MM.1S (cell line): ENCODE results near the gene MAP3K13.

Source experiments
- DNase-seq: peaks from one replicate; pipeline ENCODE4 v3.0.0-alpha.2; 2015
- H2AFZ ChIP-seq: fragments of 300-600 bp; sonication (generic); 2 replicates; pipeline ENCODE4 v1.6.0; 2016; ENCODE audit warnings: antibody characterized with exemption, low read length
- H3F3A ChIP-seq: fragments of 300-600 bp; sonication (generic); 2 replicates; pipeline ENCODE4 v1.6.1; 2016; ENCODE audit warnings: mild to moderate bottlenecking, antibody characterized with exemption, low read length, moderate library complexity, mixed read lengths; ENCODE audit not compliant: insufficient read depth
- H3K27ac ChIP-seq: fragments of 300-600 bp; sonication (generic); 2 replicates; pipeline ENCODE4 v1.5.1; 2016; ENCODE audit warnings: mild to moderate bottlenecking, low read length
- H3K27me3 ChIP-seq: fragments of 300-600 bp; sonication (generic); replicated peaks from 2 replicates; pipeline ENCODE4 v1.6.0; 2016; ENCODE audit warnings: low read length; ENCODE audit not compliant: insufficient read depth
- H3K36me3 ChIP-seq: fragments of 300-600 bp; sonication (generic); replicated peaks from 2 replicates; pipeline ENCODE4 v1.6.1; 2016; ENCODE audit warnings: mild to moderate bottlenecking, low read length, mixed read lengths; ENCODE audit not compliant: insufficient read depth
- H3K4me1 ChIP-seq: fragments of 300-600 bp; sonication (generic); 2 replicates; pipeline ENCODE4 v1.6.1; 2016; ENCODE audit warnings: low read length, mixed read lengths
- H3K4me2 ChIP-seq: fragments of 300-600 bp; sonication (generic); 2 replicates; pipeline ENCODE4 v1.6.0; 2016; ENCODE audit warnings: low read depth, low read length
- H3K4me3 ChIP-seq: fragments of 300-600 bp; sonication (generic); 2 replicates; pipeline ENCODE4 v1.5.1; 2016; ENCODE audit warnings: low read length, mixed read lengths
- H3K79me2 ChIP-seq: fragments of 300-600 bp; sonication (generic); 2 replicates; pipeline ENCODE4 v1.6.1; 2016; ENCODE audit warnings: mixed run types, low read length, mixed read lengths
- H3K9ac ChIP-seq: fragments of 300-600 bp; sonication (generic); 2 replicates; pipeline ENCODE4 v1.6.1; 2016; ENCODE audit warnings: low read length, mixed read lengths
- H3K9me2 ChIP-seq: fragments of 300-600 bp; sonication (generic); replicated peaks from 2 replicates; pipeline ENCODE4 v1.6.1; 2016; ENCODE audit warnings: mild to moderate bottlenecking, low read length, mixed read lengths; ENCODE audit not compliant: insufficient read depth
- H3K9me3 ChIP-seq: fragments of 300-600 bp; sonication (generic); replicated peaks from 2 replicates; pipeline ENCODE4 v1.6.1; 2016; ENCODE audit warnings: mild to moderate bottlenecking, low read length, mixed read lengths; ENCODE audit not compliant: insufficient read depth
- H4K20me1 ChIP-seq: fragments of 300-600 bp; sonication (generic); 2 replicates; pipeline ENCODE4 v1.6.1; 2016; ENCODE audit warnings: mild to moderate bottlenecking, low read length, moderate library complexity, mixed read lengths; ENCODE audit not compliant: insufficient read depth
- EZH2 ChIP-seq: fragments of 300-600 bp; sonication (generic); optimal IDR thresholded peaks from 2 replicates; pipeline ENCODE3; 2017; ENCODE audit warnings: low read depth, mild to moderate bottlenecking, antibody characterized with exemption, low read length, mixed read lengths
- EZH2phosphoT487 ChIP-seq: fragments of 300-600 bp; sonication (generic); IDR thresholded peaks from 2 replicates; pipeline ENCODE4 v1.6.1; 2018; ENCODE audit warnings: antibody characterized with exemption, low read length
- TF ChIP-seq, protein P1 (sequence below): fragments of 300-600 bp; sonication (generic); IDR thresholded peaks from 2 replicates; pipeline ENCODE4 v1.5.1; 2016; ENCODE audit warnings: antibody characterized with exemption, low read length, mixed read lengths

MAP3K13 gene

DNA sequence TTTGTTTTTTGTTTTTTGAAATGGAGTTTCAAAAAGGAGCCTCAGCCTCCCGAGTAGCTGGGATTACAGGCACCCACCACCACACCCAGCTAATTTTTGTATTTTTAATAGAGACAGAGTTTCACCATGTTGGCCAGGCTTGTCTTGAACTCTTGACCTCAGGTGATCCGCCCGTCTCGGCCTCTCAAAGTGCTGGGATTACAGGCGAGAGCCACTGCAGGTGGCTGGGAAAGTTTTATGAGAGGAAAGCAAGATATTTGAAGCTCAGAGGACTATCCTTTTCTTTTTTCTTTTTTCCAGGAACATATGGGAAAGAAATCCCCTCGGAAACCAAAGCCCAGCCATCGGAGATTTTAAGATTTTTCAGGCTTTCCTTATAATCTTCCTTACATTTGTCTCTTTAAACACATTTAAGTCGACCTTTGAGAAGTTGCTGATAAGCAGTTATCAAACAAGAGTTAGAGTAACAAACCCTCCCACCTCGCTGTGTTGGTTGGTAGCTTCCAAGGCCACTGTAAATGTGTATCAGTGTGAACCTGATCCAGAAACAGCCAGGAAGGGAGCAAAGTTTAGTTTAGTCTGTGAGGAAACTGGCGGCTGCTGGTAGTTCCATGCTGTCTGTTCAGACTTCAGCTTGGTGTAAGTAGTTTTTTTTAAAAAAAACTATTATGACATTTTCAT lies 34.5 kb upstream of the MAP3K13 start:
- H2AFZ ChIP-seq = no peak overlapping the region
- H3F3A ChIP-seq = peaks cover 13% of the 10 kb centered on the region
- H3K9me3 ChIP-seq = no peaks in the 10 kb centered on the region
- no peak for DNase-seq
- peaks cover 18% of the 10 kb centered on the region for H3K4me1 ChIP-seq
- no peaks in the 10 kb centered on the region for H3K79me2 ChIP-seq
- no peaks in the 10 kb centered on the region for H3K36me3 ChIP-seq
- H3K27ac ChIP-seq = no peak overlapping the region
- no peak overlapping the region for H3K4me3 ChIP-seq
- H4K20me1 ChIP-seq = no peaks in the 10 kb centered on the region
- no peak overlapping the region for H3K4me2 ChIP-seq
- H3K9me2 ChIP-seq = no peaks in the 10 kb centered on the region
- no peak overlapping the region for H3K9ac ChIP-seq
- TF ChIP-seq, protein P1, sequence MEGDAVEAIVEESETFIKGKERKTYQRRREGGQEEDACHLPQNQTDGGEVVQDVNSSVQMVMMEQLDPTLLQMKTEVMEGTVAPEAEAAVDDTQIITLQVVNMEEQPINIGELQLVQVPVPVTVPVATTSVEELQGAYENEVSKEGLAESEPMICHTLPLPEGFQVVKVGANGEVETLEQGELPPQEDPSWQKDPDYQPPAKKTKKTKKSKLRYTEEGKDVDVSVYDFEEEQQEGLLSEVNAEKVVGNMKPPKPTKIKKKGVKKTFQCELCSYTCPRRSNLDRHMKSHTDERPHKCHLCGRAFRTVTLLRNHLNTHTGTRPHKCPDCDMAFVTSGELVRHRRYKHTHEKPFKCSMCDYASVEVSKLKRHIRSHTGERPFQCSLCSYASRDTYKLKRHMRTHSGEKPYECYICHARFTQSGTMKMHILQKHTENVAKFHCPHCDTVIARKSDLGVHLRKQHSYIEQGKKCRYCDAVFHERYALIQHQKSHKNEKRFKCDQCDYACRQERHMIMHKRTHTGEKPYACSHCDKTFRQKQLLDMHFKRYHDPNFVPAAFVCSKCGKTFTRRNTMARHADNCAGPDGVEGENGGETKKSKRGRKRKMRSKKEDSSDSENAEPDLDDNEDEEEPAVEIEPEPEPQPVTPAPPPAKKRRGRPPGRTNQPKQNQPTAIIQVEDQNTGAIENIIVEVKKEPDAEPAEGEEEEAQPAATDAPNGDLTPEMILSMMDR = no peak
- TF ChIP-seq EZH2 (no peak), EZH2phosphoT487 (no peak)
- H3K27me3 ChIP-seq = no peaks in the 10 kb centered on the region

DNA sequence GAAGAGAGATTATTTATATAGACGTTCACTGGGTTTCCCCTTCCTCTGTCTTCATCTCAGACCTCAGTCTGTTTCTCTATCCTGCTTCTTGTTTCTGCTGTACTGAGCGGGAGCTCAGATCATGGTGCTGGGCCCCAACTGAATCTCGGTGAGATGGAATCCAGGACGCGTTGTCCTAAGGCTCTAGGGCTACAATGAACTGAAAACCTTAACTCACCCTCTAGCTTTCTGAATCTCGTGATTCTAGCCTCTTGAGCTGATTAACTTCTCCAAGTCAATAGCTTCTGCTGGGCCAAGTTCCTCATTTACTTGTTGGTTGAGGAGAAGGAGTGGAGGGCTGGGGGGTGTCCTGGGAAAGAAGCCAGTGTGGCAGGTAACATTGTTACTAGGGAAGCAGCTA lies 32.7 kb upstream of the MAP3K13 start:
- H2AFZ ChIP-seq = no peak overlapping the region
- peaks cover 18% of the 10 kb centered on the region for H3K4me1 ChIP-seq
- no peaks in the 10 kb centered on the region for H3K9me2 ChIP-seq
- H3F3A ChIP-seq = peaks cover 13% of the 10 kb centered on the region
- DNase-seq = no peak
- no peaks in the 10 kb centered on the region for H4K20me1 ChIP-seq
- TF ChIP-seq EZH2 = no peak
- TF ChIP-seq, protein P1 = no peak
- no peak for TF ChIP-seq EZH2phosphoT487
- no peaks in the 10 kb centered on the region for H3K27me3 ChIP-seq
- H3K9me3 ChIP-seq = no peaks in the 10 kb centered on the region
- no peak overlapping the region for H3K9ac ChIP-seq
- no peak overlapping the region for H3K4me3 ChIP-seq
- H3K27ac ChIP-seq = no peak overlapping the region
- no peaks in the 10 kb centered on the region for H3K36me3 ChIP-seq
- no peaks in the 10 kb centered on the region for H3K79me2 ChIP-seq
- H3K4me2 ChIP-seq = no peak overlapping the region

DNA sequence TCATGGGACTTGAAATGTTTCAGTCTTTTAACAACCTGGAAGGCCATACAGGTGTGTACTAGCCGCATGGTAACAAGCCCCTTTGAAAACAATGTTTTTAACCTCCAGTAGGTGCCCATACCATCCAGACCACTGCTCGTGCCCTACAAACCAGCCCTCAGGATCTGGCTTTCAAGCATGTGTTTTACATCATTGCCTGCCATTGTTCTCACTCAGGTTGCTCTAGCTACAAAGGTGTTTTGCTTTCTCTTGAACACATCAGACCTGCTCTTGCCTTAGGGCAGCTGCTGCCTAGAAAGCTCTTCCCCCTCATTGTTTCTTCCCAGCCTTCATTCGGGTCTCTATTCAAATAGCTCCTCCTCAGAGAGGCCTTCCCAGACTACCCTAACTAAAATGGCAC lies 32.3 kb upstream of the MAP3K13 start:
- H3F3A ChIP-seq = peaks cover 13% of the 10 kb centered on the region
- no peak overlapping the region for H3K27ac ChIP-seq
- peaks cover 18% of the 10 kb centered on the region for H3K4me1 ChIP-seq
- H3K9me2 ChIP-seq = no peaks in the 10 kb centered on the region
- no peak overlapping the region for H2AFZ ChIP-seq
- H3K27me3 ChIP-seq = no peaks in the 10 kb centered on the region
- no peaks in the 10 kb centered on the region for H4K20me1 ChIP-seq
- no peaks in the 10 kb centered on the region for H3K9me3 ChIP-seq
- DNase-seq = no peak
- no peaks in the 10 kb centered on the region for H3K36me3 ChIP-seq
- no peak overlapping the region for H3K4me2 ChIP-seq
- no peak overlapping the region for H3K9ac ChIP-seq
- TF ChIP-seq, protein P1 = no peak
- TF ChIP-seq EZH2 (no peak), EZH2phosphoT487 (no peak)
- no peak overlapping the region for H3K4me3 ChIP-seq
- no peaks in the 10 kb centered on the region for H3K79me2 ChIP-seq
